ENCODE results near the gene CALD1.

DNA sequence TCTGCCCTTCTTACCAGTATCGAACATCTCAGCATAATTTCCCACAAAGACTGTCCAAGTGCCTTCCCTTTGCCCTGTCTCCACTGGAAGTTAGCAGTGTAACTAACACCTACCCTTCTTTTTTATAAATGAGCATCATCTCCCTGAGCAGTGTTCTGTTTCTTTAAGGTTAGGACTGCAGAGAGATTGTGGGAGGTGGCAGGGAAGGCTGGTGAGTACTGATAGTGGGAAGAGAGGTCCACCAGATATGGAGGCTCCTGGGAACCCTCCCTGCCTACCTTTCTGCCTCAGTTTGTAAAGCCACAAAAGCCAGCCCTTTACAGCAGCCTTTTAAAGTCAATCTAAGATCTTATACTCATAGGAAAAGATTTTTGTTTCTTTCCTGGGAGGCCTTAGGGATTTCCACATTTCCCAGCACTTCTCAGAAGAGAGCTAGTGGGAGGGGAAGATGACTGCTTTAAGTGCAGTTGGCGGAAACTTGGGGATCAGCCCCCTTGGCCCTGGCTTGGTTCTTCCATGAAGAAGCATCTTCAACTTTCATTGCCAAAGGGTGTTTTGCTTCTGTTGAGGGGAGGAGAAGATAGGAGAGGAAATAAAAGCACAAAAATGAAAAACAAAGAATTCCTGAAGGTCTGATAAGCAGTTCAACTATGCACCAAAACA lies 36.6 kb upstream of the CALD1 start:
- no peak for TF ChIP-seq CTCF (IDR thresholded peaks at IDR 0.05; ENCODE audit: poor library complexity, severe bottlenecking)
- TF ChIP-seq RAD21 (conservative IDR thresholded peaks at IDR 0.05), result no peak
- TF ChIP-seq EP300 (conservative IDR thresholded peaks at IDR 0.05; ENCODE audit: poor library complexity, severe bottlenecking), result no peak
- TF ChIP-seq MXI1 (conservative IDR thresholded peaks at IDR 0.05; ENCODE audit: poor library complexity, severe bottlenecking), result no peak
- no peak for TF ChIP-seq POLR2AphosphoS5 (IDR thresholded peaks at IDR 0.05)
